ENCODE data around the gene SELENOP. TPM values are rescaled to one million over a fixed set of nuclear protein-coding genes. Genes with fewer than 3 reads are reported as not detected.

Gene SELENOP
- total RNA-seq, 1 donor from 2014 or later = 344 TPM

- no peaks in the 10 kb centered on the region for H3K36me3 ChIP-seq
- H3K4me1 ChIP-seq = no peaks in the 10 kb centered on the region
- H3K9me3 ChIP-seq = no peaks in the 10 kb centered on the region
- H3K27me3 ChIP-seq = no peaks in the 10 kb centered on the region
- intact Hi-C loops (cut with DNase I) = loop anchor here (5.0 kb wide), 1 partner anchor 911 kb away; no protein-coding TSS in a partner anchor
- H3K27ac ChIP-seq = no peak overlapping the region
- DNase-seq (ENCODE audit: extremely low spot score in 2 of 2) = no peak
- H3K4me3 ChIP-seq = no peak overlapping the region
- TF ChIP-seq POLR2A (IDR thresholded peaks at IDR 0.05) (no peak), CTCF (IDR thresholded peaks at IDR 0.05) (no peak), POLR2AphosphoS5 (IDR thresholded peaks at IDR 0.05; ENCODE audit: insufficient read depth in 1 of 2, low read depth in 1 of 2) (no peak)
Observed at GRCh38 chr5:42768106-42768504, 43.6 kb downstream of the SELENOP start.

- Histone ChIP-seq H3K4me1 (no peaks in the 10 kb centered on the region), H3K27ac (no peak overlapping the region), H3K27me3 (no peaks in the 10 kb centered on the region), H3K9me3 (no peaks in the 10 kb centered on the region), H3K4me3 (no peak overlapping the region), H3K36me3 (no peaks in the 10 kb centered on the region)
- TF ChIP-seq POLR2AphosphoS5 (IDR thresholded peaks at IDR 0.05; ENCODE audit: insufficient read depth in 1 of 2, low read depth in 1 of 2) (no peak), CTCF (IDR thresholded peaks at IDR 0.05) (peak in 2 of 3 experiments; percentile 63 to 64)
- DNase-seq (ENCODE audit: extremely low spot score in 2 of 2) = no peak
- intact Hi-C loops (cut with DNase I) = loop anchor here (5.0 kb wide), 1 partner anchor 910 kb away; no protein-coding TSS in a partner anchor
Observed at GRCh38 chr5:42767491-42768105, 44.1 kb downstream of the SELENOP start.

- H3K4me1 ChIP-seq = no peaks in the 10 kb centered on the region
- no peaks in the 10 kb centered on the region for H3K9me3 ChIP-seq
- no peak for DNase-seq (ENCODE audit: extremely low spot score in 2 of 2)
- no peaks in the 10 kb centered on the region for H3K27me3 ChIP-seq
- TF ChIP-seq POLR2AphosphoS5 (IDR thresholded peaks at IDR 0.05; ENCODE audit: insufficient read depth in 1 of 2, low read depth in 1 of 2) (no peak), CTCF (IDR thresholded peaks at IDR 0.05) (no peak), POLR2A (IDR thresholded peaks at IDR 0.05) (no peak)
- no peak overlapping the region for H3K27ac ChIP-seq
- intact Hi-C loops (cut with DNase I) = loop anchor here (2.0 kb wide), 1 partner anchor 155 kb away; no protein-coding TSS in a partner anchor
- no peaks in the 10 kb centered on the region for H3K36me3 ChIP-seq
- no peak overlapping the region for H3K4me3 ChIP-seq
Observed at GRCh38 chr5:42761791-42762190, 49.9 kb downstream of the SELENOP start.

GRCh38 chr5:42760426-42760825, 51.3 kb downstream of the SELENOP start:
- no peak for DNase-seq (ENCODE audit: extremely low spot score in 2 of 2)

More at GRCh38 chr5:42760426-42760825, 51.3 kb downstream of the SELENOP start:
- H3K4me3 ChIP-seq = no peak overlapping the region
- H3K36me3 ChIP-seq = no peaks in the 10 kb centered on the region
- H3K9me3 ChIP-seq = no peaks in the 10 kb centered on the region
- H3K27me3 ChIP-seq = no peaks in the 10 kb centered on the region
- TF ChIP-seq CTCF (IDR thresholded peaks at IDR 0.05) = no peak
- no peak for TF ChIP-seq POLR2A (IDR thresholded peaks at IDR 0.05)
- TF ChIP-seq POLR2AphosphoS5 (IDR thresholded peaks at IDR 0.05; ENCODE audit: insufficient read depth in 1 of 2, low read depth in 1 of 2) = no peak
- H3K27ac ChIP-seq = no peak overlapping the region
- intact Hi-C loops (cut with DNase I) = no loop called here
- H3K4me1 ChIP-seq = no peaks in the 10 kb centered on the region
